Measurements from ENCODE around the gene FGF14. TPM values are rescaled to one million over a fixed set of nuclear protein-coding genes. Genes with fewer than 3 reads are reported as not detected.

The FGF14 gene
- total RNA-seq, 4 donors from 2014 or later, result 0.28 to 2.3 (median 0.35) TPM; not detected in 1

DNA sequence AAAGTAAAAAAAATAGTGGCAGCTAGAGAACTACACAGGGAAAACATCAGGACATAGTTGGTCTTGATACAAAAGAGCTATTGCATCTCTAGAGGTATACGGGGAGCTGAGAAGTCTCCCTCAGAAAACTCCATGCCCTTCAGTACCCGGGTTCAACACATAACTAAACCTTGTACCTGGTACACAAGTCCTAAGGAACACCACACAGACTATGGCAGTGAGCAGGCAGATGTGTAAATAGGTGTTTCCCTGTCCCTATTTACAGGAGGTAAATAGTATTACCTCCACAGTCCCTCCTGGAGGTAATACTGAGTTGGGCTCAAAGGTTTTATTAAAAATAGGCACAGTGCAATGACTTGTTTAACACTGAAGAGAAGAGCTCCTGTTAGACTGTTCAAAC lies 5.9 kb downstream of the FGF14 start:
- Histone ChIP-seq H3K36me3 (no peaks in the 10 kb centered on the region), H3K27me3 (no peaks in the 10 kb centered on the region), H3K4me1 (peaks cover 0 to 12% (median 5%) of the 10 kb centered on the region in 4 donors), H3K27ac (no peak overlapping the region), H3K9me3 (no peaks in the 10 kb centered on the region), H3K4me3 (no peak overlapping the region)
- no peak for TF ChIP-seq POLR2A (IDR thresholded peaks at IDR 0.05)
- TF ChIP-seq, protein P1, sequence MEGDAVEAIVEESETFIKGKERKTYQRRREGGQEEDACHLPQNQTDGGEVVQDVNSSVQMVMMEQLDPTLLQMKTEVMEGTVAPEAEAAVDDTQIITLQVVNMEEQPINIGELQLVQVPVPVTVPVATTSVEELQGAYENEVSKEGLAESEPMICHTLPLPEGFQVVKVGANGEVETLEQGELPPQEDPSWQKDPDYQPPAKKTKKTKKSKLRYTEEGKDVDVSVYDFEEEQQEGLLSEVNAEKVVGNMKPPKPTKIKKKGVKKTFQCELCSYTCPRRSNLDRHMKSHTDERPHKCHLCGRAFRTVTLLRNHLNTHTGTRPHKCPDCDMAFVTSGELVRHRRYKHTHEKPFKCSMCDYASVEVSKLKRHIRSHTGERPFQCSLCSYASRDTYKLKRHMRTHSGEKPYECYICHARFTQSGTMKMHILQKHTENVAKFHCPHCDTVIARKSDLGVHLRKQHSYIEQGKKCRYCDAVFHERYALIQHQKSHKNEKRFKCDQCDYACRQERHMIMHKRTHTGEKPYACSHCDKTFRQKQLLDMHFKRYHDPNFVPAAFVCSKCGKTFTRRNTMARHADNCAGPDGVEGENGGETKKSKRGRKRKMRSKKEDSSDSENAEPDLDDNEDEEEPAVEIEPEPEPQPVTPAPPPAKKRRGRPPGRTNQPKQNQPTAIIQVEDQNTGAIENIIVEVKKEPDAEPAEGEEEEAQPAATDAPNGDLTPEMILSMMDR (IDR thresholded peaks at IDR 0.05), result no peak
- no peak for DNase-seq

DNA sequence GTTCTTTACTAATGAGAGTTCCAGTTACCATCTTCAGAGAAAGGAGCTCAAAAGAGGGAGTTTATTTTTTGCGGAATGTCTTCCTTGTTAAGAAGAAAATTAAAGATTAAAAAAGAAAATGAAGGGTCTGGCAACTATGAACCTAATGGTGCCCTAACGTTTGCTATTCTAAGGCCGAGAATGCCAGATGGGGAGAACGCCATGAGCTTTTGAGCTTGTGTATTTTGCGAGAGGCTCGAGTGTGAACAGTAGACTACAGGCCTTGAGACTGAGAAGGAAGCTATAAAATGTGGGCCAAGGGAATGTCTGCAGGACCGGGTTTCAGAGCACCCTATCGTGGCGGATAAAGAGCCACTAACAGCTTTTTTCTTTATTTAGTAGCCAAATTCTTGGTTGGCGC lies 6.7 kb downstream of the FGF14 start:
- peak overlapping the region; percentile 54 to 93 (median 82) for H3K4me3 ChIP-seq
- H3K27ac ChIP-seq, result peak overlapping the region in 2 of 4 donors; percentile 62 to 80
- DNase-seq, result no peak
- peaks cover 0 to 7% (median 2%) of the 10 kb centered on the region in 4 donors for H3K4me1 ChIP-seq
- TF ChIP-seq, protein P1 (IDR thresholded peaks at IDR 0.05), result no peak
- no peak for TF ChIP-seq POLR2A (IDR thresholded peaks at IDR 0.05)
- no peaks in the 10 kb centered on the region for H3K36me3 ChIP-seq
- H3K9me3 ChIP-seq, result no peaks in the 10 kb centered on the region
- H3K27me3 ChIP-seq, result no peaks in the 10 kb centered on the region

DNA sequence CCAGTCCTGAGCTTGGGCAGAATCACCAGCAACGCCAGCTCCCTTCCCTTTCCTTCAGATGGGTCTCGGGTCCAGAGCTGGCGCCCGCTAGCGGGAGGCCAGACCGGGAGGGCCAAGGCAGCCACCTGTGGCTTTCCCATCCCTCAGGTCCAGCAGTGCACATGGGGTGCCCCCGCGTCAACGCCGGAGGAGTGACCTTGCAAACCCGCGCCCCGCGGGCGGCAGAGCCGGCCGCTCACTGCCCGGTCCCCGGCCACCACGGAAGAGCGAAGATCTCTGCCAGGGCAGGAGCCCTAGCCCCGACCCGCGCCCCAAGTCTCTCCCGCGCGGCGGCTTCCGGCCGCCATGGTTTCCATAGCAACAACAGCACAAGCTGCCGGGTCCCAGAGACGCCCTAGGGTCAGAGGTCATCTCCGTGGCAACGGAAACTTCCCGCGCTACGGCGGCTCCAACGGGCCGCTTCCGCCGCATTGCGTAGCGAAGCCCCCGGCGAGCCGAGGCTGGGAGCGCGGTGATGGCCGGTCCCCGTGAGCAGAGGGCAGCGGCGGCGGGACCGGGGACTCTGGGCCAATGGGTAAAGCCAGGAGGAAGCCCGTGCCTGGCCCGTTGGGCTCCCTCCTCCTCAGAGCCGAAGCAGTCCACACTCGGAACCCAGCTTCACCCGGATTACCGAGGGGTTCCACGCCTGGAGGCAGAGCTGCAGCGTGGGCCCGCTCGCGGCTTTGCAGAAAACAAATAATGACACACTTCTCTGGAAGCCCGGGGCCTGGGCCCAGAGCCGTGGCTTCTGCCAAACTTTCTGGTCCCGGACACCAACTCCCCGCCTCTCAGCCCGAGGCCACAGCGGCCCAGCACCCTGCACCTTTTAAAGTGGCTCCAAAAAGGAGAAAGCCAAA lies 7.4 kb downstream of the FGF14 start:
- Histone ChIP-seq H3K4me3 (peak overlapping the region; percentile 54 to 93 (median 82)), H3K9me3 (no peaks in the 10 kb centered on the region), H3K27ac (peak overlapping the region; percentile 15 to 80 (median 50)), H3K27me3 (no peaks in the 10 kb centered on the region), H3K4me1 (no peaks in the 10 kb centered on the region), H3K36me3 (no peaks in the 10 kb centered on the region)
- peak; percentile 85 to 97 (median 91) for DNase-seq
- TF ChIP-seq, protein P1 (IDR thresholded peaks at IDR 0.05), result no peak
- TF ChIP-seq POLR2A (IDR thresholded peaks at IDR 0.05), result no peak

DNA sequence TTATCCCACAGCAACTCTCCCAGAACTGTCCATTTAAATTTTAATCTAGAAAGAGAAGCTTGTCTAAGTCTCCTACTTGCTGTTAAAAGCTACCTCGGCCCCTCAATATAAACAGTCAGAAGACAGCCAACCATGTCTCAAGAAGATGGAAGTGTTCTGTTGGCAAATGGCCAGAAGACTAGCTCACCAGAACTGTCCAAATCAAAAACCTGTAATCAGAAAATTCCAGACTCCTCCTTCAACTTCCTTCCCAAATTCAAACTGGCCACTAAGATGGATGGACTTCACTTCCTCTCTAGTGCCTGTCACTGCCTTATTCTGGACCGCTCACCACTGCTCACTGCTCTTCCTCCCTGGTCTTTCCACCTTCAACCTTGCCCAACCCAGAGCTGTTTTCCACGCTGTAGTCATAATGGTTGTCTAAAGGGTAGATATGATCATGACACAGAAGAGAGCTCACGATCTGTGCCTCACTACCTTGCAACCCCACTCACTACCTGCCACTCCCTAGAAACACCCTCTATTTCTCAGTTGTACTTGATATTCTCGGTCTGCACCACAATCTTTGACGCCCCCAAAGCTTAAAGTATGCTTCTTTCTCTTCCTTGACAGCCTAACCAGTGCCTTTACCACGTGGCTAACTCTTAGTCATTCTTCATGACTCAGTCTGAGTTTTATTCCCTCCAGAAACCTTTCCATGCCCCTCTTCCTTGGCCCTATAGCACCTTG lies 9.2 kb downstream of the FGF14 start:
- Histone ChIP-seq H3K36me3 (no peaks in the 10 kb centered on the region), H3K27me3 (no peaks in the 10 kb centered on the region), H3K9me3 (no peaks in the 10 kb centered on the region), H3K4me1 (no peaks in the 10 kb centered on the region), H3K4me3 (no peak overlapping the region), H3K27ac (no peak overlapping the region)
- TF ChIP-seq POLR2A (IDR thresholded peaks at IDR 0.05), result no peak
- TF ChIP-seq, protein P1 (IDR thresholded peaks at IDR 0.05), result no peak
- DNase-seq, result no peak

DNA sequence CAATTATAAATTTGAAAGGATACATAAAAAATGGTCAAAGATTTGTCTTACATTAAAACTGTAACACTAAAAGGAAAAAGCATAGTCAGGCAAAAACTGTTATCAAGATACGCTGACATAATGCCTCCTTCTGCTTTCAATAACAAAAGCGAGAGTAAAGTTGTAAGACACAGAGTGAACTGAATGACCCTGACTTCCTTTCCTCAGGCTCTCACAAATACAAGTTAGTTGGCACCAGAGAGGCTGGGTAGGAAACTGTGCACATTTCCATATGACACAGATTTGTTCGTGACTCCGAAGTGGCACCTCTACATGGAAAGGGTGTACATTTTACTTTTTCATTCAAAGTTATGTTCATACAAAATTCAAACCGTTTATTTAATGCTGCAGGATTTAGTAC lies 15.4 kb downstream of the FGF14 start:
- Histone ChIP-seq H3K36me3 (no peaks in the 10 kb centered on the region), H3K27ac (no peak overlapping the region), H3K9me3 (no peaks in the 10 kb centered on the region), H3K27me3 (no peaks in the 10 kb centered on the region), H3K4me1 (no peaks in the 10 kb centered on the region), H3K4me3 (no peak overlapping the region)
- TF ChIP-seq POLR2A (IDR thresholded peaks at IDR 0.05), result no peak
- TF ChIP-seq, protein P1 (IDR thresholded peaks at IDR 0.05), result no peak
- no peak for DNase-seq

Data from Peyer's patch (tissue), 4 donors.